Stimulated activated CD4-positive, alpha-beta T cell treated with anti-CD3 and anti-CD28 coated beads, TNF-alpha, amount 100 ng/mL, for 1 hour (primary cell): ENCODE measurements around the gene SMG6.
"Not testable (repeated sequence)": the region's sequence is repeated elsewhere in the genome, so short reads cannot be mapped to it uniquely, and the experiment has no call there.

Source experiments
- DNase-seq, 3 donors: peaks; one replicate each; pipeline ENCODE4 v3.0.0-alpha.2; 2020; ENCODE audit warnings: low read depth in 3 of 3, low spot score in 1 of 3

The SMG6 gene

DNA sequence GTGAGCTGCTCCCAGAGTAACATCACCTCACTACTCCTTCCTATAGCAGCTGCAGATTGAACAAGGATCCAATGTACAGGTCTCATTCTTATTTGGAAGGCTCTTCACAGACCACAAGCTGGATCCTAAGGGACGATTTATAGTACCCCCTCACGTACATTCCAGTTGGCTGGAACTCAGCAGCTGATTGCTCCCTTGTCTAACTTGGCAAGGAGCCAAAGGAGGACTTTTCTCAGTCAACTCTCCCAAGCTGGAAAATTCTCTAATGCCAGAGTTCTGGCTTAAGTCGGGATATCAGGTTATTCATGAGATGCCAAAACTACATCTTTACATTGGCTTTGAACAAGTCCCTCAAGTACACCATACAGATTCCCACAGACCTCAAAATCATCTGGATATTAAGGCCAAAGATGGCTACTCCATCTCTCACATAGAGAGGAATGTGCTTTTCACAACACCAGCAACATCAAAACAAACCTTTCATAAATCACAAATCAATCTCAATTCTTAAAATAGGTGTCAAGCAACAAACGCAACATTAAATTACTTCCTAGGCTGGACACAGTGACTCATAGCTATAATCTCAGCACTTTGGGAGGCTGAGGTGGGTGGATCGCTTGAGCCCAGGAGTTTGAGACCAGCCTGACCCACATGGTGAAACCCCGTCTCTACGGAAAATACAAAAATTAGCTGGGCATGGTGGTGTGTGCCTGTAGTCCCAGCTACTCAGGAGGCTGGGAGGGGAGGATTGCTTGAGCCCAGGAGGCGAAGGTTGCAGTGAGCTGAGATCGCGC lies 39.3 kb downstream of the SMG6 start:
- DNase-seq = no peak

- DNase-seq = no peak
These were observed 40.2 kb downstream of the SMG6 start for GRCh38 chr17:2263183-2264066.

DNA sequence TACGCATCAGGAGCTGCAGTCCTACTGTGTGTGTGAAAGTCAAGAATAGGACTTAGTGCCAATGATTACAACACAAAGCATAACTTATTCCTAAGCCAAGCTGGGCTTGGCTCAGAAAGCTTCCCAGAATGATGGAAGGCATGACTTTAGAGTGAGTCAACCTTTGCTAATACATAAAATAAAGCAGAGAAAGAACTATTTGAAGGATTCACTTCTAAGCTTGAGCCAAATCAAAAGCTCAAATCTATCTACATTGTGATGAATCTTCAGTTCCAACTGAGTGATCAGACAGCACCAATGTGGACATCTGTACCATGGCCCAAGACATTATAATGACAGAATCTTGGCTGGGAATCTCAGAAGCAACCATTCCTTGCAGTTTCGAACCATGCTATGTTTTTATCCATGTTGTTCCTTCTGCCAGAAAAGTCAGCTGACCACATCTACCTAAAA lies 41.4 kb downstream of the SMG6 start:
- DNase-seq = no peak

DNA sequence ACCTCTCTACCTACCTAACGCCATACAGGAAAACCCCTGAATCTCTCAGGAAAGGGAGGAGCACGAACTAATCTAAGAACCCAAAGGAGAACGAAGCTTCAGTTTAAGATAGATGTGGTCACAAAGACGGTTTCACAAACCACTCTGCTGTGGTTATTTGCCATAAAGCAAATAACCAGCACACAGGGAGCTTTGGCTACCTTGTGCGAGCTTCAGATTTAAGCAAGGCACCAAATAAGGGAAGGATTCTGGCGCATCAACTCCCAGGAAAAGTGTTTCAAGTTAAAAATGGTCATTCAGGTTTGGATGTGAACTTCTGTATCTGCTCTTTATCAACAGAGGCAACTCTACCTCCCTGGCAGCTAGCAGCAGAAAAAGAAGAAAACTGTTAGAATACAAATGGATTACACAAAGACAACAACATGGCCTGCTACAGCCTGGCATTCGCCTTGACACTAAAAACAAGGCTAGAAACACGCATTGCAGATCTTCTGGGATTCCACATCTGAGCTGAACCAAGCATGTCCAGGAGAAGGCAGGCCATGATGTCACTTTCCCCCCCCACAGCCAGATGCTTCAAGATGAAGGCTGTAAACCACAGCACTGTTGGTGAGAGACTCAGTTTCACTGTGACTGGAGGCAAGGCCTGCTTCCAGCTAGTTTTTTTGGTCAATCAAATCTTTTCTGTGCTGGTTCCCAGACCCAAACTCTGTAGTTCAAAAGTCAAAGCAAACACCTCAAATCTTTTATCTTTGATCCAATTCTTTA lies 43.6 kb downstream of the SMG6 start:
- no peak for DNase-seq

DNA sequence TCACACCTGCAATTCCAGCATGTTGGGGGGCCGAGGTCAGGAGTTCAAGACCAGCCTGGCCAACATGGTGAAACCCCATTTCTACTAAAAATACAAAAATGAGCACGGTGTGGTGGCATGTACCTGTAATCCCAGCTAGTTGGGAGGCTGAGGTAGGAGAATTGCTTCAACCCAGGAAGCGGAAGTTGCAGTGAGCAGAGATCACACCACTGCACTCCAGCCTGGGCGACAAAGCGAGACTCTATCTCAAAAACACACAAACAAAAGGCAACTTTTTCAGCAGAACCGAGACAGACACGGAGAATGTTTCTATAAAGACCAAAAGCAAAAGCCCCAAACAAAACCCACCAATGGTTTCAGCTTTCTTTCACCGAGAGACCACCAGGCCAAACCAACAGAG lies 44.8 kb downstream of the SMG6 start:
- not testable (repeated sequence) for DNase-seq

- no peak for DNase-seq
These were observed 49.7 kb downstream of the SMG6 start for GRCh38 chr17:2253768-2254406.

DNA sequence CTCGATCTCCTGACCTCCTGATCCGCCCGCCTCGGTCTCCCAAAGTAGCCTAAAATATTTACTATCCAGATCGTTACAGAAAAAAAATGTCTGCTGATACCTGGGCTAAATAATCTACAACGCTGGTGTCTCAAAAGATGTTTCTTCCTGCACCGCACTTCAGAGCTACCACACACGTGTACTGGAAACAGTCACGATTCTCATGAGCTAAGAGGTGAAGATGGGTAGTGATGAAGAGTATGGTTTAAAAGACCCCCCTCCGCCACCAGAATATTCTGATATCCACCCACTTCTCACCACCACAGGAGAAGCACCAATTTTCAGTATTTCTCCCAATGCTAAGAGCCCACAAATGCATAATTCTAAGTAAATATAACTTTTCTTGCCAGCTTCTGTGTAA lies 50.2 kb downstream of the SMG6 start:
- DNase-seq = no peak

DNA sequence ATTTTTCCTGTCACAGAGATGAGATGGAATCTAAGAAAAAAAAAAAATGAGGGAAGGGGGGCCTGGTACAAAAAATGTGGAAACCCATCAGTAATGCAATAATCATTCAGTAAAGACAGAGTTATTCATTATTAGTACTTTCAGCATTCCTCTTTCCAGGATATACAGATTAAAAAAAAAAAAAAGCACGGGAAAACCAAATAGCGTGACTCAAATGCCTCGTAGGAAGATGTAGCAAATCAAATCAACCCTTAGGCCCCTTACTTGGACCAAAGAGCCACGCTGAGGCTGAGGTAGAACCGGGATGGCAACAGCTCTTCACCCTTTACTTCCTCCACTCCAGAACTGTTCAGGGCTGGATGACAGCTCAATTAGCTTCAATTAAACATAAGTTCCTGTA lies 52.5 kb downstream of the SMG6 start:
- no peak for DNase-seq

GRCh38 chr17:2250140-2251095 lies 53.2 kb downstream of the SMG6 start:
- no peak for DNase-seq

GRCh38 chr17:2247005-2247404 lies 56.6 kb downstream of the SMG6 start:
- no peak for DNase-seq

GRCh38 chr17:2244545-2245525 lies 58.8 kb downstream of the SMG6 start:
- DNase-seq = peak; percentile 59 to 81 (median 75)

GRCh38 chr17:2243953-2244352 lies 59.6 kb downstream of the SMG6 start:
- no peak for DNase-seq

- no peak for DNase-seq
These were observed 61.8 kb downstream of the SMG6 start for GRCh38 chr17:2241823-2242222.

GRCh38 chr17:2240541-2240940 lies 63.0 kb downstream of the SMG6 start:
- DNase-seq = no peak

- no peak for DNase-seq
These were observed 63.6 kb downstream of the SMG6 start for GRCh38 chr17:2239882-2240430.

- DNase-seq = no peak
These were observed 64.4 kb downstream of the SMG6 start for GRCh38 chr17:2239170-2239551.

DNA sequence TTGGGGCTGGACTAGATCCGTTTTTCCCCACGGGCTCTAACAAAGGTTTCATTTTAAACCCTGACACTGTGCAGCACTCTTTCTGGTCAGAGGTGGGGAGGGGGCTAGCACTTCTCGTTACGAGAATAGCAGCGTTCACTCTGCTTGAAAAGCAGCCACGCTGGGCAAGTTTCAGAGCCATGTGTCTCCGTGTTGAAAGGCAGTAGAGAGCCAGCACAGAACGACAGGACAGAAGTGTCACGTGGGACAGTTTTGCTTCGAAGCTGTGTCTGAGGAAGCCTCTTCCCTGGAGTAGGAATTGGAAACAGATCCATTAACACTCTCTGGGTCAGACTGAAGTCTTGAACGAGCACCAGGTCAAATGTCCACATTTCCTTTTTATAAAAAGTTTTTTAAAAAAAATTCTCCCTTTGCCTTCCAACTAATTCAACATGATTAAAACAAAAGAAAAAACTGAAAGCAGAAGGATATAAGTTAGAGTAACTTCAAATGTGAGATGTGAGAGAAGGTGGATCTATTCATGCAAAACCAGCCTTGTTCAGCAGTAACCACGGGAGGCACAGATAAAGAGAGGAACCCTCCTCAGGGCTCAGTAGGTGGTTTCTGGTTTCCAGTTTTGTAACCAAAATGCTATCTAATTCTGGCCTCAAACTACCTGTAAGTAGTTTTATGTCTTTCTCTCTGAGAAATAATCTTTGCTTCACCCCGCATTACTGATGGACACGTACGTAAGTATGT lies 65.0 kb downstream of the SMG6 start:
- DNase-seq = no peak

GRCh38 chr17:2237950-2238349 lies 65.6 kb downstream of the SMG6 start:
- no peak for DNase-seq
